Breast epithelium (tissue), 4 donors: ENCODE data around the gene USP33. TPM values are rescaled to one million over a fixed set of nuclear protein-coding genes. Genes with fewer than 3 reads are reported as not detected.
A peak's percentile ranks its signal among the peaks of the same experiment; 100 is the strongest.
"Not testable (repeated sequence)": the region's sequence is repeated elsewhere in the genome, so short reads cannot be mapped to it uniquely, and the experiment has no call there.

Experiments used
- DNase-seq, 2 donors: peaks; one replicate each; pipeline ENCODE4 v3.0.0-alpha.2; 2019; ENCODE audit warnings: low spot score in 2 of 2
- H3K27ac ChIP-seq, 2 donors: fragments of 200-600 bp; sonication (generic) in 1 of 2; one replicate each; pipeline ENCODE4 v1.5.1; 2016 to 2019; ENCODE audit warnings: mild to moderate bottlenecking in 1 of 2
- H3K27me3 ChIP-seq, 2 donors: fragments of 200-600 bp; sonication (generic) in 1 of 2; one replicate each; pipeline versions ENCODE4 v1.5.1 to v1.6.0; 2017 to 2019; ENCODE audit warnings: control low read depth in 1 of 2, mild to moderate bottlenecking in 1 of 2
- H3K36me3 ChIP-seq: fragments of 200-600 bp; one replicate; pipeline ENCODE4 v1.5.1; 2019
- H3K4me1 ChIP-seq, 2 donors: fragments of 200-600 bp; sonication (generic); one replicate each; pipeline ENCODE4 v1.5.1; 2016 to 2019; ENCODE audit warnings: control low read depth in 1 of 2
- H3K4me3 ChIP-seq, 3 donors: fragments of 200-600 bp; sonication (generic); 1 replicate in 2 of 3; 2 replicates in 1 of 3; pipeline ENCODE4 v1.5.1; 2016 to 2019; ENCODE audit warnings: mild to moderate bottlenecking in 3 of 3, moderate library complexity in 2 of 3
- H3K9me3 ChIP-seq, 2 donors: fragments of 200-600 bp; sonication (generic) in 1 of 2; one replicate each; pipeline ENCODE4 v1.5.1; 2016 to 2019; ENCODE audit warnings: control low read depth in 1 of 2
- POLR2A ChIP-seq: fragments of 450-650 bp; IDR thresholded peaks from one replicate; pipeline ENCODE4 v1.6.1; 2016; ENCODE audit warnings: antibody characterized with exemption, mild to moderate bottlenecking, moderate library complexity
- POLR2AphosphoS5 ChIP-seq, 3 donors: sonication (generic); formaldehyde crosslinking; IDR thresholded peaks; one replicate each; pipeline ENCODE4 v1.6.1; 2017; ENCODE audit warnings: antibody characterized with exemption in 3 of 3
- intact Hi-C: fragments of 100-400 bp; cut with DNase I; formaldehyde crosslinking; loops from one replicate; pipeline ENCODE4 v1.15.1; 2023; ENCODE audit warnings: low total_unique reads
- total RNA-seq, 3 donors: library from RNA; depleted of rRNA; stranded (reverse); fragments of >200 nt; gene quantifications; one replicate each; pipeline ENCODE4 v1.1.0, GENCODE V29; 2016
- TF ChIP-seq, protein P1 (sequence below), 3 donors: fragments of 450-650 bp; IDR thresholded peaks; one replicate each; pipeline ENCODE4 v1.5.1; 2016 to 2017; ENCODE audit warnings: antibody characterized with exemption in 3 of 3, mild to moderate bottlenecking in 3 of 3, moderate library complexity in 3 of 3

The USP33 gene
- total RNA-seq, 3 donors from 2014 or later = 96.4 to 144 (median 133) TPM

DNA sequence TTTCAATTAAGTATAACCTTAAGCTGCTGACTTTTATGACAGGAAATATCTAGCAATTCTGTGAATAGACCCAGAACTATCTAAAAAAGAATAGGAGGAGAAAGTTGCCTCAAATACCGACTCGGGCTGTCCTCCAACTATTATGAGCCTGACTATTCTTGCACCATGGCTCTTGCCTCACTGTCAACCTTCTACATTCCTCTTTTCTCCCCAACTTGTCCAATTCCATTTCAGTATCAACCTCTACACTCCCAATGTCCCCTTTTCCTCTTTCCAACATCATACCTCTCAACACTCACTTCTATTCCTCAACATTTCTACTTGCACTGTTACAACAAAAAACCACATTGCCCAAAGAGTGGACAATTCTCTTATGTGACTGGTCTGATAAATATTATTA, 79.5 kb downstream of the USP33 start:
- Histone ChIP-seq H3K9me3 (no peaks in the 10 kb centered on the region), H3K27ac (no peak overlapping the region), H3K4me3 (peak overlapping the region in 1 of 3 donors; percentile 16), H3K27me3 (no peaks in the 10 kb centered on the region), H3K36me3 (no peaks in the 10 kb centered on the region), H3K4me1 (no peaks in the 10 kb centered on the region)
- TF ChIP-seq POLR2A = no peak
- no peak for TF ChIP-seq POLR2AphosphoS5 (IDR thresholded peaks at IDR 0.05)
- TF ChIP-seq, protein P1, sequence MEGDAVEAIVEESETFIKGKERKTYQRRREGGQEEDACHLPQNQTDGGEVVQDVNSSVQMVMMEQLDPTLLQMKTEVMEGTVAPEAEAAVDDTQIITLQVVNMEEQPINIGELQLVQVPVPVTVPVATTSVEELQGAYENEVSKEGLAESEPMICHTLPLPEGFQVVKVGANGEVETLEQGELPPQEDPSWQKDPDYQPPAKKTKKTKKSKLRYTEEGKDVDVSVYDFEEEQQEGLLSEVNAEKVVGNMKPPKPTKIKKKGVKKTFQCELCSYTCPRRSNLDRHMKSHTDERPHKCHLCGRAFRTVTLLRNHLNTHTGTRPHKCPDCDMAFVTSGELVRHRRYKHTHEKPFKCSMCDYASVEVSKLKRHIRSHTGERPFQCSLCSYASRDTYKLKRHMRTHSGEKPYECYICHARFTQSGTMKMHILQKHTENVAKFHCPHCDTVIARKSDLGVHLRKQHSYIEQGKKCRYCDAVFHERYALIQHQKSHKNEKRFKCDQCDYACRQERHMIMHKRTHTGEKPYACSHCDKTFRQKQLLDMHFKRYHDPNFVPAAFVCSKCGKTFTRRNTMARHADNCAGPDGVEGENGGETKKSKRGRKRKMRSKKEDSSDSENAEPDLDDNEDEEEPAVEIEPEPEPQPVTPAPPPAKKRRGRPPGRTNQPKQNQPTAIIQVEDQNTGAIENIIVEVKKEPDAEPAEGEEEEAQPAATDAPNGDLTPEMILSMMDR (IDR thresholded peaks at IDR 0.05) = no peak
- intact Hi-C loops = no loop called here
- no peak for DNase-seq

DNA sequence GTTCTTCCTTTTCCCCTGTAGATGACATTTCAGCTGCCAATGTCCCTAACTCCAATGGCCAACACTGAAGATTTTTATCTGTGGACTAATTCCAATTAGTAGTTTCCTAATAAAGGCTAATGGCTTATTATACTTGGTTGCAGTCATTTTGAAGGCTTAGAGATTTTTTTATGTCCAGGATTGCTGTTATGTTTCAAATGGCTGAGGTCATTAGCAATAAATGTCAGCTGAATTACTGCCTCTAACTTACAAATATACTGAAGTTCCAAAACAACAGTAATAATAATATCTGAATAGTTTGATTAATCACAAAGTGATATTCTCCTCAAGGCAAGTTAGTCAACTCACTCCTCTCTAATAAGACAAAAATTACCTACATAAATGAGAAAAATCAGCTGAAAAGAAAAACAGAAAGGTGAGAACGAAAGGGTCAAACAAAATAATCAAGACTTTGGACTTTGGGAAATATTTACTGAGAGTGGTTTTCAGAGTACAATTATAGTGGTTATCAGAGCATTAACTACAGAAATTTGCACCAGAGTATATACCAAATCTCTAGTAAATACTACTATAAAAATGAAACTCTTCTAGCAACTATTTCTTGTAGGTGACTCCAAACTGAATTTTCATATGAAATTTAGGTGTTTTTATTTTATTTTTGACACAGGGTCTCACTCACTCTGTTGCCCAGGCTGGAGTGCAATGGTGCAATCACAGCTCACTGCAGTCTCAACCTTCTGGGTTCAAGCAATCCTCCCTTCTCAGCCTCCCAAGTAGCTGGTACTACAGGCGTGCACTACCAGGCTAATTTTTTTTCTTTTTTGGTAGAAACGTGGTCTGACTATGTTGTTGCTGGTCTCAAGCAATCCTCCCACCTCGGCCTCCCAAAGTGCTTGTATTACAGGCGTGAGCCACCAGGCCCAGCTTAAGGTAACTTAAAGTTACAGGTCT, 80.7 kb downstream of the USP33 start:
- no peak for DNase-seq
- Histone ChIP-seq H3K27me3 (no peaks in the 10 kb centered on the region), H3K4me3 (no peak overlapping the region), H3K36me3 (no peaks in the 10 kb centered on the region), H3K9me3 (no peaks in the 10 kb centered on the region), H3K27ac (no peak overlapping the region), H3K4me1 (no peaks in the 10 kb centered on the region)
- TF ChIP-seq, protein P1 (IDR thresholded peaks at IDR 0.05) = no peak
- TF ChIP-seq POLR2A = no peak
- TF ChIP-seq POLR2AphosphoS5 (IDR thresholded peaks at IDR 0.05) = no peak
- intact Hi-C loops = loop anchor here (10.0 kb wide), 1 partner anchor 1364 kb away; no protein-coding TSS in a partner anchor

DNA sequence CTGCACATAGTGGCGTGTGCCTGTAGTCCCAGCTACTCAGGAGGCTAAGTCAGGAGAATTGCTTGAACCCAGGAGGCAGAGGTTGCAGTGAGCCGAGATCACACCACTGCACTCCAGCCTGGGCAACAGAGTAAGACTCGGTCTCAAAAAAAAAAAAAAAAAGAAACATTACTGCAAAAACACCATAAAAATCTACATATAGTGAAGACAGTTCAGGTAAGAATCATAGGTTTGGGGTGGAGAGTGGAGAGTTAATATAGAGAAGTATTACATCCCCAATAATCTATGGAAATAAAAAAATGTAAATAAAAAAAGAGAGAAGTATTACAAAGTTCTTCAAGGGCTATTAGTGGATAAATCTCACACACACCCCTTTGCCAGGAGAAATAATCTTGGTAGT, 84.8 kb downstream of the USP33 start:
- H3K9me3 ChIP-seq, H3K27ac ChIP-seq, H3K4me3 ChIP-seq, H3K4me1 ChIP-seq, DNase-seq, H3K27me3 ChIP-seq, H3K36me3 ChIP-seq: not testable (repeated sequence)
- intact Hi-C loops = loop anchor here (10.0 kb wide), 1 partner anchor 1360 kb away; no protein-coding TSS in a partner anchor

DNA sequence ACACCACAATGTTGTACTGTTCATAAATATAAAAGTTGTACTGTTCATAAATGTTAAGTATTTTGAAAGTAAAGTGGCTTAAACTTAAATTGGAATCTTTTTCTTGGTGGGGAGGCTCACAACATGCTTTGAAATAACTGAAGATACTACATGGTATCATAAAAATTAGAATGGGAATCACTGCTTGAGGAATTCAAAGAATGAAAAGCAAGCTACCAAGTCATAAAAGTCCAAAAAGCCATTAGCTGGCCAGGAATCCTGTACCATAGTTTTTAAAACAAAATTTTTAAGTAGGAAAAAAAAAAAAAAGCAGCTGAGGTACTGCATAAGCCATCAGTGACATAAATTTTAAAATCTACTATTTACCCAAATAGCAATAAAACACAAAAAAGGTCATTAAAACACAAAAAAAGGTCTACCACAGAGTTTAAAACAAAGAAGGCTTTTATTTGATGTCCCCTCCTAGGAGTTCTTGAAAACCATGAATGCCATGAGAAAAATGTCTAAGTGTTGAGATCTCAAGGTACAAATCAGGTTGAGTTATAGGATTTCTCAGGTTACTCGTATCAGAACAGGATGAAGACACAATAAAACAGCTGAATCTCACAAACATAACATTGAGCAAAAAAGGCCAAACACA, 85.8 kb downstream of the USP33 start:
- no peak for DNase-seq
- intact Hi-C loops = loop anchor here (10.0 kb wide), 1 partner anchor 1359 kb away; no protein-coding TSS in a partner anchor
- H3K9me3 ChIP-seq = no peaks in the 10 kb centered on the region
- no peaks in the 10 kb centered on the region for H3K36me3 ChIP-seq
- no peak overlapping the region for H3K4me3 ChIP-seq
- H3K27ac ChIP-seq = no peak overlapping the region
- H3K27me3 ChIP-seq = no peaks in the 10 kb centered on the region
- TF ChIP-seq POLR2AphosphoS5 (IDR thresholded peaks at IDR 0.05) (no peak), POLR2A (no peak)
- TF ChIP-seq, protein P1 (IDR thresholded peaks at IDR 0.05) = no peak
- H3K4me1 ChIP-seq = peaks cover 0 to 7% of the 10 kb centered on the region in 2 donors

DNA sequence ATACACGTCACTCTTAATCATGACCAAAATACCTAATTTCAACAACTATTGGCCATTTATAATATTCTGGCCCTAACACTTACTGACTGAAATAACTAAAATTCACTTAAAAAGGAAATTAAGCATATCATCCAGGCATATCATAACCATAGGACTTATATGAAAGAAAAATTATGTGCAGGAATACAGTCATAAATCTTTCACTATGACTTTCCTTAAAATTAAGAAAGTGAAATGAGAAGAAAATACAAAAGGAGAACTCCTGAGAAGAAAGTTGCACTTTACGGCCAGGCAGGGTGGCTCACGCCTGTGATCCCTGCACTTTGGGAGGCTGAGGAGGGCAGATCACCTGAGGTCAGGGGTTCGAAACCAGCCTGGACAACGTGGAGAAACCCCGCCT, 86.6 kb downstream of the USP33 start:
- no peak overlapping the region for H3K27ac ChIP-seq
- DNase-seq = no peak
- H3K4me3 ChIP-seq = no peak overlapping the region
- peaks cover 0 to 7% of the 10 kb centered on the region in 2 donors for H3K4me1 ChIP-seq
- H3K9me3 ChIP-seq = no peaks in the 10 kb centered on the region
- intact Hi-C loops = loop anchor here (10.0 kb wide), 1 partner anchor 1358 kb away; no protein-coding TSS in a partner anchor
- H3K36me3 ChIP-seq = no peaks in the 10 kb centered on the region
- TF ChIP-seq POLR2A (no peak), POLR2AphosphoS5 (IDR thresholded peaks at IDR 0.05) (no peak)
- TF ChIP-seq, protein P1 (IDR thresholded peaks at IDR 0.05) = no peak
- H3K27me3 ChIP-seq = no peaks in the 10 kb centered on the region
